ENCODE measurements around the gene RPS16. TPM values are rescaled to one million over a fixed set of nuclear protein-coding genes. Genes with fewer than 3 reads are reported as not detected.
A peak's percentile ranks its signal among the peaks of the same experiment; 100 is the strongest.

RPS16 gene
- total and polyA plus RNA-seq, 2 experiments from 2014 or later, result 207 to 1,901 TPM

GRCh38 chr19:39415111-39416046 lies 20.4 kb downstream of the RPS16 start:
- peaks cover 48% of the 10 kb centered on the region for H3K36me3 Mint-ChIP-seq (ENCODE audit: low read depth)
- Histone ChIP-seq H3K4me3 (peak overlapping the region; percentile 100; the same call in 1 of the 2 replicates), H3K4me2 (peak overlapping the region; percentile 100), H3K36me3 (ENCODE audit: insufficient read depth) (peaks cover 11% of the 10 kb centered on the region; the same call in 1 of the 2 replicates), H3K27ac (ENCODE audit: low read depth) (no peak overlapping the region), H3K27me3 (ENCODE audit: insufficient read depth) (no peaks in the 10 kb centered on the region), H2AFZ (no peak overlapping the region), H3K4me1 (ENCODE audit: insufficient read depth) (peaks cover 24% of the 10 kb centered on the region), H3F3A (replicated peaks; ENCODE audit: low read depth) (peaks cover 34% of the 10 kb centered on the region), H4K20me1 (replicated peaks; ENCODE audit: insufficient read depth) (peaks cover 18% of the 10 kb centered on the region; the same call in 1 of the 2 replicates), H3K9me2 (ENCODE audit: insufficient read depth) (no peaks in the 10 kb centered on the region), H3K79me2 (replicated peaks; ENCODE audit: insufficient read depth) (peaks cover 15% of the 10 kb centered on the region)
- H3K27ac Mint-ChIP-seq, result peak overlapping the region; percentile 70; the same call in 1 of the 2 replicates
- no peak for TF ChIP-seq CREB1 (CRISPR knock-in tag; IDR thresholded peaks at IDR 0.05; ENCODE audit: low read depth)
- no peak for TF ChIP-seq ZNF331 (CRISPR knock-in tag; IDR thresholded peaks at IDR 0.05; ENCODE audit: low read depth)
- peak; percentile 48 to 63 for TF ChIP-seq CTCF (conservative IDR thresholded peaks at IDR 0.05; ENCODE audit: low read depth in 2 of 2)
- no peak for TF ChIP-seq STAT1 (IDR thresholded peaks at IDR 0.05; ENCODE audit: unreplicated experiment)
- DNase-seq (ENCODE audit: low spot score) (peak; percentile 64), ATAC-seq (peak; percentile 1; the same call in 2 of the 3 replicates)
- H3K9me3 Mint-ChIP-seq, result peaks cover 4% of the 10 kb centered on the region; the same call in 2 of the 3 replicates
- peaks cover 26% of the 10 kb centered on the region for H3K27me3 Mint-ChIP-seq (ENCODE audit: insufficient read depth, low read depth, poor library complexity)
- peak overlapping the region; percentile 94 for H3K4me3 Mint-ChIP-seq
- H3K4me1 Mint-ChIP-seq, result peaks cover 31% of the 10 kb centered on the region

- DNase-seq (ENCODE audit: low spot score) (peak; percentile 49), ATAC-seq (no peak)
- Histone ChIP-seq H3K27ac (ENCODE audit: low read depth) (peak overlapping the region; percentile 81; the same call in 1 of the 2 replicates), H3K4me3 (peak overlapping the region; percentile 100), H3K27me3 (ENCODE audit: insufficient read depth) (no peaks in the 10 kb centered on the region), H4K20me1 (replicated peaks; ENCODE audit: insufficient read depth) (peaks cover 18% of the 10 kb centered on the region; the same call in 1 of the 2 replicates), H3K9me2 (ENCODE audit: insufficient read depth) (no peaks in the 10 kb centered on the region), H3K36me3 (ENCODE audit: insufficient read depth) (peaks cover 9% of the 10 kb centered on the region; the same call in 1 of the 2 replicates), H3F3A (replicated peaks; ENCODE audit: low read depth) (peaks cover 33% of the 10 kb centered on the region), H3K4me2 (peak overlapping the region; percentile 100), H3K79me2 (replicated peaks; ENCODE audit: insufficient read depth) (peaks cover 15% of the 10 kb centered on the region), H3K4me1 (ENCODE audit: insufficient read depth) (peaks cover 27% of the 10 kb centered on the region), H2AFZ (no peak overlapping the region; the same call in 1 of the 2 replicates)
- TF ChIP-seq CREB1 (CRISPR knock-in tag; IDR thresholded peaks at IDR 0.05; ENCODE audit: low read depth) (no peak), STAT1 (IDR thresholded peaks at IDR 0.05; ENCODE audit: unreplicated experiment) (no peak), REST (IDR thresholded peaks at IDR 0.05; ENCODE audit: unreplicated experiment) (no peak), CTCF (conservative IDR thresholded peaks at IDR 0.05; ENCODE audit: low read depth in 2 of 2) (peak; percentile 29 to 49; a peak in 3 of 4 replicates)
- Mint-ChIP-seq H3K4me3 (peak overlapping the region; percentile 94), H3K36me3 (ENCODE audit: low read depth) (peaks cover 37% of the 10 kb centered on the region), H3K27me3 (ENCODE audit: insufficient read depth, low read depth, poor library complexity) (peaks cover 29% of the 10 kb centered on the region), H3K9me3 (peaks cover 4% of the 10 kb centered on the region; the same call in 2 of the 3 replicates), H3K27ac (peak overlapping the region; percentile 87), H3K4me1 (peaks cover 35% of the 10 kb centered on the region)
These were observed 21.7 kb downstream of the RPS16 start for GRCh38 chr19:39413911-39414608.

All from GM23338 (cell line).